Mesangial cell (primary cell): ENCODE data around the gene APOO. TPM values are rescaled to one million over a fixed set of nuclear protein-coding genes. Genes with fewer than 3 reads are reported as not detected.

Experiments
- total RNA-seq: library from RNA; depleted of rRNA; stranded (reverse); fragments of >200 nt; gene quantifications from 2 replicates; pipeline ENCODE4 v1.2.3, GENCODE V29; 2015

The APOO gene
- total RNA-seq, result 15.3 and 27.5 TPM in 2 replicates

GRCh38 chrX:23907498-23908218, at the start of gene APOO, which contains the start of gene CXorf58:
Gene APOO (minus strand): TSS chrX:23907938. CDS start chrX:23907702, 236 bp downstream.
Gene CXorf58 (plus strand): TSS chrX:23908006. CDS start chrX:23910303, 2,297 bp downstream.

Other genes starting within 250 kb of the APOO start
- 200 and 215 TPM in 2 replicates for gene PRDX4, start 240.4 kb downstream of the APOO start, total RNA-seq
- 28.5 and 36.3 TPM in 2 replicates for gene ACOT9, start 164.7 kb downstream of the APOO start, total RNA-seq
- gene SAT1, start 124.8 kb downstream of the APOO start, total RNA-seq, result 60.6 and 122 TPM in 2 replicates
- gene CXorf58, start 68 bp upstream of the APOO start, total RNA-seq, result 0.16 TPM in 1 of 2 replicates, not detected in the other
- gene KLHL15, start 119.2 kb upstream of the APOO start, total RNA-seq, result 2.8 and 3.4 TPM in 2 replicates
- 147 and 163 TPM in 2 replicates for gene EIF2S3, start 147.0 kb upstream of the APOO start, total RNA-seq
- gene ZFX, start 241.8 kb upstream of the APOO start, total RNA-seq, result 19.4 and 26.6 TPM in 2 replicates